ENCODE measurements around the gene FOCAD. TPM values are rescaled to one million over a fixed set of nuclear protein-coding genes. Genes with fewer than 3 reads are reported as not detected.

Gene FOCAD
- polyA plus RNA-seq (2012; ENCODE audit: low read depth, missing spikeins): 23.2 TPM

DNA sequence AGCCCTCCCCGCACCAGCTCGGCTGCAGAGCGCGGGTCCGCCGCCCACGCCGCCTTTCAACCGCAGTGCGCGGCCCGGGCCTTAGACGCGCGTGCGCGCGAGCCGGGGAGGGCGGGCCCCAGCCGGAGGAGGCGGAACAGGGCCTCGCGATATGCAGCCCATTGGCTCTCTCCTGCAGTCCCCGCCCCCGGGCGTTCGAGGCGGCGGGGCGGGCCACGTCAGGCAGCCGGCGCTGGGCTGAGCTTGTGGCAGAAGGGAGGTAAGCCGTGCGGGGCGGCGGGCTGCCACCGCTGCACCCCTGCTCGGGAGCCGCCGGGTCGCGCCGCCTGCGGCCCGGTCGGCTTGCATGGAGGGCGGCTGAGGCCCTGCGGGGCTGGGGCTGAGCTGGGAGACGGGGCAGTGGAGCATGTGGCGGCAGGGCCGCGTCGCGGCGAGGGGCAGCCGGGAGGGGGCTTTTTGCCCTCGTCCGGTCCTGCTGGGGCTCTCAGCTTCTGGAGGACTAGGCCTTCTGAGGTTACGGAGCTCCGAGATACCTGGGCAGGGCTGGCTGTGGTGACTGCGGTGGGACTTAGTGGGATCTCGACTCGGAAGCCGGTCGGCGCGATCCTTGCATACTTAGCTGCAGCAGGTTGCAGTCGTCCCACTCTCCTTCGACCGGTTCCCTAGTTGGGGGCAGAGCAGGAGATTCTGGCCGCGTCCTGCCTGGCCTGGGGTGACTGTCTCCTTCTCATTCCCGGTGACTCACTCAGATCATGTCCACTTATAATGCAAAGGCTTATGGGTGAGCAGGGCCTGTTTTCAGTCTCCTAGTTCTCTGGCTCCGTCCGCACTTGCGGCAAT, at the start of gene FOCAD:
TSS of gene FOCAD (plus strand) at position 225 of the 840 bp plus-strand sequence. CDS start 31,095 bp downstream, outside the sequence.
- TF ChIP-seq POU2F2 (IDR thresholded peaks at IDR 0.05; ENCODE audit: low read depth, low read length): peak; percentile 51; the same call in 1 of the 2 replicates
- TF ChIP-seq PAX5 (IDR thresholded peaks at IDR 0.05; ENCODE audit: insufficient read depth, low read length, severe bottlenecking): no peak
- no peak for TF ChIP-seq SPI1 (IDR thresholded peaks at IDR 0.05; ENCODE audit: low read depth, low read length)
- peak; percentile 86 for TF ChIP-seq TAF1 (IDR thresholded peaks at IDR 0.05; ENCODE audit: low read depth, low read length)
- TF ChIP-seq POLR2AphosphoS5 (IDR thresholded peaks at IDR 0.05; ENCODE audit: low read depth, low read length): peak; percentile 90
- peak; percentile 93 for TF ChIP-seq POLR2A (IDR thresholded peaks at IDR 0.05; ENCODE audit: low read depth, low read length)
- DNase-seq (ENCODE audit: insufficient read length, low spot score) (peak; percentile 88), FAIRE-seq (peak; percentile 98)

GRCh38 chr9:20634895-20635294, 49.2 kb upstream of the FOCAD start:
- FAIRE-seq (no peak), DNase-seq (ENCODE audit: insufficient read length, low spot score) (no peak)
- TF ChIP-seq POU2F2 (IDR thresholded peaks at IDR 0.05; ENCODE audit: low read depth, low read length): no peak
- TF ChIP-seq POLR2AphosphoS5 (IDR thresholded peaks at IDR 0.05; ENCODE audit: low read depth, low read length): no peak
- no peak for TF ChIP-seq TAF1 (IDR thresholded peaks at IDR 0.05; ENCODE audit: low read depth, low read length)
- TF ChIP-seq SPI1 (IDR thresholded peaks at IDR 0.05; ENCODE audit: low read depth, low read length): no peak
- TF ChIP-seq PAX5 (IDR thresholded peaks at IDR 0.05; ENCODE audit: insufficient read depth, low read length, severe bottlenecking): no peak

GRCh38 chr9:20636888-20637440, 47.1 kb upstream of the FOCAD start:
- TF ChIP-seq PAX5 (IDR thresholded peaks at IDR 0.05; ENCODE audit: insufficient read depth, low read length, severe bottlenecking) (no peak), SPI1 (IDR thresholded peaks at IDR 0.05; ENCODE audit: low read depth, low read length) (no peak)
- DNase-seq (ENCODE audit: insufficient read length, low spot score): no peak
- no peak for FAIRE-seq

- DNase-seq (ENCODE audit: insufficient read length, low spot score) (no peak), FAIRE-seq (peak; percentile 97)
- TF ChIP-seq PAX5 (IDR thresholded peaks at IDR 0.05; ENCODE audit: insufficient read depth, low read length, severe bottlenecking) (no peak), TAF1 (IDR thresholded peaks at IDR 0.05; ENCODE audit: low read depth, low read length) (no peak), POU2F2 (IDR thresholded peaks at IDR 0.05; ENCODE audit: low read depth, low read length) (peak; percentile 55; the same call in 1 of the 2 replicates), POLR2AphosphoS5 (IDR thresholded peaks at IDR 0.05; ENCODE audit: low read depth, low read length) (peak; percentile 66; the same call in 1 of the 2 replicates), POLR2A (IDR thresholded peaks at IDR 0.05; ENCODE audit: low read depth, low read length) (no peak), SPI1 (IDR thresholded peaks at IDR 0.05; ENCODE audit: low read depth, low read length) (no peak)
Measured at GRCh38 chr9:20640331-20641187, 43.5 kb upstream of the FOCAD start.

GRCh38 chr9:20642045-20642444, 42.0 kb upstream of the FOCAD start:
- TF ChIP-seq SPI1 (IDR thresholded peaks at IDR 0.05; ENCODE audit: low read depth, low read length): no peak
- no peak for TF ChIP-seq PAX5 (IDR thresholded peaks at IDR 0.05; ENCODE audit: insufficient read depth, low read length, severe bottlenecking)
- no peak for TF ChIP-seq TAF1 (IDR thresholded peaks at IDR 0.05; ENCODE audit: low read depth, low read length)
- TF ChIP-seq POLR2AphosphoS5 (IDR thresholded peaks at IDR 0.05; ENCODE audit: low read depth, low read length): no peak
- no peak for TF ChIP-seq POLR2A (IDR thresholded peaks at IDR 0.05; ENCODE audit: low read depth, low read length)
- TF ChIP-seq POU2F2 (IDR thresholded peaks at IDR 0.05; ENCODE audit: low read depth, low read length): no peak
- FAIRE-seq (no peak), DNase-seq (ENCODE audit: insufficient read length, low spot score) (no peak)

DNA sequence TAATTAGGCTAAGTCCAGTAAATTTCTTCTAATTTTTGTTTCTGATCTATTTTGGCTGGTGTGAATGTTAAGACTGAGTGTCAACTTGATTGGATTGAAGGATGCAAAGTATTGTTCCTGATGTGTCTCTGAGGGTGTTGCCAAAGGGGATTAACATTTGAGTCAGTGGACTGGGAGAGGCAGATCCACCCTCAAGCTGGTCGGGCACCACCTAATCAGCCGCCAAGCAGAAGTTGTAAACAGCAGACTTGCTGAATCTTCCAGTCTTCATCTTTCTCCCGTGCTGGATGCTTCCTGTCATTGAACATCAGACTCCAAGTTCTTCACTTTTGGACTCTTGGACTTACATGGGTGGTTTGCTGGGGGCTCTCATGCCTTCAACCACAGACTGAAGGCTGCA, 40.4 kb upstream of the FOCAD start:
- no peak for FAIRE-seq
- no peak for TF ChIP-seq SPI1 (IDR thresholded peaks at IDR 0.05; ENCODE audit: low read depth, low read length)
- TF ChIP-seq POLR2A (IDR thresholded peaks at IDR 0.05; ENCODE audit: low read depth, low read length): no peak
- no peak for TF ChIP-seq PAX5 (IDR thresholded peaks at IDR 0.05; ENCODE audit: insufficient read depth, low read length, severe bottlenecking)
- TF ChIP-seq POLR2AphosphoS5 (IDR thresholded peaks at IDR 0.05; ENCODE audit: low read depth, low read length): no peak
- TF ChIP-seq TAF1 (IDR thresholded peaks at IDR 0.05; ENCODE audit: low read depth, low read length): no peak
- no peak for TF ChIP-seq POU2F2 (IDR thresholded peaks at IDR 0.05; ENCODE audit: low read depth, low read length)

GRCh38 chr9:20646656-20647055, 37.4 kb upstream of the FOCAD start:
- DNase-seq (ENCODE audit: insufficient read length, low spot score): no peak
- TF ChIP-seq SPI1 (IDR thresholded peaks at IDR 0.05; ENCODE audit: low read depth, low read length) (no peak), POU2F2 (IDR thresholded peaks at IDR 0.05; ENCODE audit: low read depth, low read length) (no peak), POLR2AphosphoS5 (IDR thresholded peaks at IDR 0.05; ENCODE audit: low read depth, low read length) (no peak), PAX5 (IDR thresholded peaks at IDR 0.05; ENCODE audit: insufficient read depth, low read length, severe bottlenecking) (no peak), TAF1 (IDR thresholded peaks at IDR 0.05; ENCODE audit: low read depth, low read length) (no peak), POLR2A (IDR thresholded peaks at IDR 0.05; ENCODE audit: low read depth, low read length) (no peak)
- FAIRE-seq: no peak

More for the DNA sequence above, 40.4 kb upstream of the FOCAD start:
- no peak for DNase-seq (ENCODE audit: insufficient read length, low spot score)

GRCh38 chr9:20649381-20649780, 34.7 kb upstream of the FOCAD start:
- no peak for TF ChIP-seq PAX5 (IDR thresholded peaks at IDR 0.05; ENCODE audit: insufficient read depth, low read length, severe bottlenecking)
- no peak for TF ChIP-seq TAF1 (IDR thresholded peaks at IDR 0.05; ENCODE audit: low read depth, low read length)
- no peak for TF ChIP-seq POLR2AphosphoS5 (IDR thresholded peaks at IDR 0.05; ENCODE audit: low read depth, low read length)
- TF ChIP-seq SPI1 (IDR thresholded peaks at IDR 0.05; ENCODE audit: low read depth, low read length): no peak
- TF ChIP-seq POLR2A (IDR thresholded peaks at IDR 0.05; ENCODE audit: low read depth, low read length): no peak
- FAIRE-seq: no peak
- no peak for DNase-seq (ENCODE audit: insufficient read length, low spot score)

GRCh38 chr9:20650313-20650712, 33.7 kb upstream of the FOCAD start:
- FAIRE-seq (no peak), DNase-seq (ENCODE audit: insufficient read length, low spot score) (no peak)
- TF ChIP-seq PAX5 (IDR thresholded peaks at IDR 0.05; ENCODE audit: insufficient read depth, low read length, severe bottlenecking) (no peak), TAF1 (IDR thresholded peaks at IDR 0.05; ENCODE audit: low read depth, low read length) (no peak), POU2F2 (IDR thresholded peaks at IDR 0.05; ENCODE audit: low read depth, low read length) (no peak), POLR2AphosphoS5 (IDR thresholded peaks at IDR 0.05; ENCODE audit: low read depth, low read length) (no peak), POLR2A (IDR thresholded peaks at IDR 0.05; ENCODE audit: low read depth, low read length) (no peak), SPI1 (IDR thresholded peaks at IDR 0.05; ENCODE audit: low read depth, low read length) (no peak)

All from GM12891 (cell line).